Gastrocnemius medialis (tissue), 4 donors: Measurements from ENCODE around the gene HACL1. TPM values are rescaled to one million over a fixed set of nuclear protein-coding genes. Genes with fewer than 3 reads are reported as not detected.

Experiments used
- ATAC-seq, 2 donors: fragments of 150-250 bp; one replicate each; pipeline ENCODE4 v1.9.1; 2016
- DNase-seq, 2 donors: peaks; one replicate each; pipeline ENCODE4 v3.0.0-alpha.2; 2019
- H3K27ac ChIP-seq, 4 donors: fragments of 200-600 bp; sonication (generic); 1 replicate in 1 of 4; 2 replicates in 3 of 4; pipeline ENCODE4 v1.5.1; 2016 to 2018; ENCODE audit warnings: mild to moderate bottlenecking in 2 of 4, moderate library complexity in 1 of 4
- H3K27me3 ChIP-seq, 3 donors: fragments of 200-600 bp; sonication (generic) in 2 of 3; 1 replicate in 1 of 3; 2 replicates in 2 of 3; pipeline versions ENCODE4 v1.5.1 to v1.6.0; 2016 to 2019; ENCODE audit warnings: mild to moderate bottlenecking in 1 of 3, moderate library complexity in 1 of 3
- H3K36me3 ChIP-seq, 2 donors: fragments of 200-600 bp; sonication (generic) in 1 of 2; one replicate each; pipeline ENCODE4 v1.5.1; 2017 to 2018
- H3K4me1 ChIP-seq, 2 donors: fragments of 200-600 bp; sonication (generic) in 1 of 2; one replicate each; pipeline ENCODE4 v1.5.1; 2016 to 2017; ENCODE audit warnings: mild to moderate bottlenecking in 2 of 2
- H3K4me3 ChIP-seq, 4 donors: fragments of 200-600 bp; sonication (generic) in 3 of 4; 1 replicate in 1 of 4; 2 replicates in 3 of 4; pipeline ENCODE4 v1.5.1; 2016 to 2019; ENCODE audit warnings: mild to moderate bottlenecking in 2 of 4
- H3K9me3 ChIP-seq, 3 donors: fragments of 200-600 bp; sonication (generic) in 2 of 3; 1 replicate in 1 of 3; 2 replicates in 2 of 3; pipeline ENCODE4 v1.5.1; 2016 to 2019
- POLR2A ChIP-seq, 2 donors: fragments of 450-650 bp; IDR thresholded peaks; one replicate each; pipeline ENCODE4 v1.6.1; 2017; ENCODE audit warnings: antibody characterized with exemption in 2 of 2, mild to moderate bottlenecking in 2 of 2, moderate library complexity in 2 of 2
- in situ Hi-C, 4 donors: fragments of 200-750 bp; cut with MboI; loops; one replicate each; pipeline versions ENCODE4 v1.15.0 to v1.8.0; 2017; ENCODE audit warnings: low sequenced_read_pairs in 4 of 4
- intact Hi-C: fragments of 100-400 bp; cut with DNase I; formaldehyde crosslinking; loops from one replicate; pipeline ENCODE4 v1.15.1; 2023; ENCODE audit warnings: low total_unique reads
- total RNA-seq, 4 donors: library from RNA; depleted of rRNA; stranded (reverse); fragments of >200 nt; gene quantifications; one replicate each; pipeline versions ENCODE4 v1.1.0 to v1.2.3, GENCODE V29; 2016
- TF ChIP-seq, protein P1 (sequence below), 5 experiments: fragments of 450-650 bp in 3 of 5; fragments of 200-600 bp in 2 of 5; sonication (generic) in 2 of 5; IDR thresholded peaks in 4 of 5; conservative IDR thresholded peaks in 1 of 5; 1 replicate in 4 of 5; 2 replicates in 1 of 5; pipeline ENCODE4 v1.5.1; 2016 to 2019; ENCODE audit warnings: antibody characterized with exemption in 5 of 5, mild to moderate bottlenecking in 3 of 5, moderate library complexity in 3 of 5

HACL1 gene
- total RNA-seq, 4 donors from 2014 or later = 23.5 to 27.1 (median 24.5) TPM

DNA sequence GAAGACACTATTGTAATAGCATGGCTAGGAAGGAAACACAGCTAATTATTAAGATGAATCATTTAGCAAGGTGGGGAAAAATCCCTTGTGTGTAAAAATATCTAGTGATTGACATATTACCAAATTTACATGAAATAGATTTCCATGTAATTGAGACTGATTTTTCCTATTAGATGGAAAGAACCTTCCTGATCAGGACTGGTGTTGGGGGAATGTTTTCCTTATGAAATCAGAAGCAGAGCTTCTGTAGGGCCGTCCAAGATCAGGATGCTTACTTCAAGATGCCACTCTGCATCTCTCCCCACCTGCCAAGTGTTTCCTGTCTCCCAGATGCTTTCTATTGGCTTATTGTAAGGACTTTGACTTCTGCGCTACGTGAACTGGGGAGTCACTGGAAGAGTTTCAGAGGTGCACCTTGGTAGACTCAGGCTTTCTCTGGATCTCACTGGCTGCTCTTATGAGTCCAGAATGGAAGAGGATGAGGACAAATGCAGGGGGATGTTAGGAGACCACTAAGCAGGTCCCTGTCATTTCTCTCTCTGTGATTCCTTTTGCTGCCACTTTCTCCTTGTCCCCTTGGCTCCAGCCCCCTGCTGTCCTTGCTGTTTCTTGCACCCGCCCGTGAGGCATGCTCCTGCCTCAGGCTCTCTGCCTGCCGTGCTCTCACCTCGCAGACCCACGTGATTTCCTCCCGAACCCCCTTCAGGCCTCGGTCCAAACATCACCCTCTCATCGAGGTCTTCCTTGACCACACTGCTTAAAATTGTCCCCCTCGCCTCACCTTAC is 30.2 kb upstream of the HACL1 start:
- in situ Hi-C loops (loop anchor here (5.0 to 25.0 kb wide), 4 partner anchors 181 to 613 kb away; no protein-coding TSS in a partner anchor), intact Hi-C loops (loop anchor here (2.0 to 10.0 kb wide), 4 partner anchors 231 to 617 kb away; no protein-coding TSS in a partner anchor)

DNA sequence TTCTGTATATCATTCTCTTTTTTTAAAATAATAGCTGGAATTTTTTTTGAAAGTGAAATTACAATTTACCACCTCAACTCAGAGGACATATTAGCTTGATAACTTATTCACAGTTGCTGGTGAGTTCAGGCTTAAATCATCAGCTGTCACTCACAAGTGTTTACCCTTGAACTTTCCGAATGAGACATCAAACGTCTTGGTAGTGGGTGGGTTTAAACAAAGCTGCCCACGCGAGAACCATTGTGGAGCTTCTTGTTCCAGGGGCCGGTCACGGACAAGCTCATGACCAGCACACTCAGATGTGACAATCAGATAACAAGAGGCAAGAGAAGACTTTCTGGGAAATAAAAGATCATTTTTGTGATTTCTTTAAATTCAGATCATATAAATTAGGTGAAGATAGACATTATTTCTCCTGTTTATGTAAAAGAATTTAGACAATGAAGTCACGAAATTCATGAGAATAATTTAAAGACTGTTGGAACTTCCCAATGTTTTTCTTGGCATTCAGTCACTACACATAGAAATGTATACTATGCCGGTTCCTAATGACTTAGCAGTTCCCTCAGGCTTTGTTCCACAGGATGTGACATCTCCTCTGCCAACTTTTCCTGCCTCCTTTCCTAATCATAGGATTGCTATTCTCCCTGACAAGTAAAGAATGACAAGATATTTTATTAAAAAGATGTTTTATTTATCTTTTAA is 29.4 kb upstream of the HACL1 start:
- peak overlapping the region; percentile 24 to 50 (median 37) for H3K4me3 ChIP-seq
- DNase-seq (no peak), ATAC-seq (peak; percentile 33 to 47)
- intact Hi-C loops = loop anchor here (1.0 to 10.0 kb wide), 5 partner anchors 182 to 618 kb away; no protein-coding TSS in a partner anchor
- H3K27ac ChIP-seq = peak overlapping the region; percentile 77 to 90 (median 84)
- in situ Hi-C loops = loop anchor here (5.0 to 25.0 kb wide), 4 partner anchors 182 to 614 kb away; no protein-coding TSS in a partner anchor
- no peaks in the 10 kb centered on the region for H3K36me3 ChIP-seq
- no peaks in the 10 kb centered on the region for H3K27me3 ChIP-seq
- TF ChIP-seq, protein P1, sequence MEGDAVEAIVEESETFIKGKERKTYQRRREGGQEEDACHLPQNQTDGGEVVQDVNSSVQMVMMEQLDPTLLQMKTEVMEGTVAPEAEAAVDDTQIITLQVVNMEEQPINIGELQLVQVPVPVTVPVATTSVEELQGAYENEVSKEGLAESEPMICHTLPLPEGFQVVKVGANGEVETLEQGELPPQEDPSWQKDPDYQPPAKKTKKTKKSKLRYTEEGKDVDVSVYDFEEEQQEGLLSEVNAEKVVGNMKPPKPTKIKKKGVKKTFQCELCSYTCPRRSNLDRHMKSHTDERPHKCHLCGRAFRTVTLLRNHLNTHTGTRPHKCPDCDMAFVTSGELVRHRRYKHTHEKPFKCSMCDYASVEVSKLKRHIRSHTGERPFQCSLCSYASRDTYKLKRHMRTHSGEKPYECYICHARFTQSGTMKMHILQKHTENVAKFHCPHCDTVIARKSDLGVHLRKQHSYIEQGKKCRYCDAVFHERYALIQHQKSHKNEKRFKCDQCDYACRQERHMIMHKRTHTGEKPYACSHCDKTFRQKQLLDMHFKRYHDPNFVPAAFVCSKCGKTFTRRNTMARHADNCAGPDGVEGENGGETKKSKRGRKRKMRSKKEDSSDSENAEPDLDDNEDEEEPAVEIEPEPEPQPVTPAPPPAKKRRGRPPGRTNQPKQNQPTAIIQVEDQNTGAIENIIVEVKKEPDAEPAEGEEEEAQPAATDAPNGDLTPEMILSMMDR (IDR thresholded peaks at IDR 0.05 in 4 of 5, conservative IDR thresholded peaks at IDR 0.05 in 1 of 5) = no peak
- TF ChIP-seq POLR2A (IDR thresholded peaks at IDR 0.05) = no peak
- peaks cover 32 to 35% of the 10 kb centered on the region in 2 donors for H3K4me1 ChIP-seq
- H3K9me3 ChIP-seq = no peaks in the 10 kb centered on the region

More for the DNA sequence above, 30.2 kb upstream of the HACL1 start:
- Histone ChIP-seq H3K9me3 (no peaks in the 10 kb centered on the region), H3K27ac (peak overlapping the region; percentile 77 to 90 (median 84)), H3K27me3 (no peaks in the 10 kb centered on the region), H3K36me3 (no peaks in the 10 kb centered on the region), H3K4me1 (peaks cover 39 to 42% of the 10 kb centered on the region in 2 donors), H3K4me3 (no peak overlapping the region)
- DNase-seq = no peak
- ATAC-seq = no peak
- TF ChIP-seq, protein P1 (IDR thresholded peaks at IDR 0.05 in 4 of 5, conservative IDR thresholded peaks at IDR 0.05 in 1 of 5) = no peak
- no peak for TF ChIP-seq POLR2A (IDR thresholded peaks at IDR 0.05)

DNA sequence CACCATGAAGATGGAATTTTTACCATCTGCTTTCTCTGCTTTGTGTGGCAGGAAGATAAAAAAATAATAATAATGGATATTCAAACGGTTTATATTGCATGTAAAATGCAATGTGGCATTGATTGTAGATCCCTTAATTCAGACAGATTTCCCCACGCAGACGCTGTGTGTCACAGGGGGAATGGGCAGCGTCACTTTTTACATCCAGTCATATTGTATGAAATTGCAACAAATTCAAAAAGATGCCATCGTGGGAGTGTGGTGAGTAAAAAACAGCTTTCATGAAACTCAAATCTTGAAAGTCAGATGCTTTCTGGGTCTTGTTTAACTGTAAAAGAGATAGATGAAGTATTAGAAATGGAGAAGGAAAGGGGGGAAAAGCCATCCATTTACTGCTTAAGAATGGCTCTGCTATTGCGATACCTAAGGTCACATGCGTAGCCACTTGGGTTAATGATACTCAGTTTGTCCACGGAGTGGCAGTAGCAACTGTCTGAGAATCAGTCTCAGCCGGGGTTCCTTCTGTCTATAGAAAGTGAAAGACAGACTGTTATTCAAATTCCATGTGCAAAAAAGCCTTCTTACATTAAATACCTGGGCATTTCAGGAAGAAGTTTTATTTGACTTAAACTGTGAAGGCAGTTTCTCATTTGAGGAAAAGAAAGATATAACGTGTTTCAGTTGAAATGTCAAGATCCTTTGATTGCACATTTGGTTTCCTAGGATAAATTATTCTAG is 28.7 kb upstream of the HACL1 start:
- peak overlapping the region; percentile 77 to 90 (median 84) for H3K27ac ChIP-seq
- no peaks in the 10 kb centered on the region for H3K36me3 ChIP-seq
- peak overlapping the region; percentile 24 to 50 (median 37) for H3K4me3 ChIP-seq
- ATAC-seq (peak; percentile 91 to 93), DNase-seq (peak; percentile 69 to 76)
- in situ Hi-C loops (loop anchor here (5.0 to 25.0 kb wide), 4 partner anchors 182 to 615 kb away; no protein-coding TSS in a partner anchor), intact Hi-C loops (loop anchor here (1.0 to 10.0 kb wide), 5 partner anchors 182 to 619 kb away; no protein-coding TSS in a partner anchor)
- H3K27me3 ChIP-seq = no peaks in the 10 kb centered on the region
- H3K4me1 ChIP-seq = peaks cover 25 to 27% of the 10 kb centered on the region in 2 donors
- H3K9me3 ChIP-seq = no peaks in the 10 kb centered on the region
- TF ChIP-seq, protein P1 (IDR thresholded peaks at IDR 0.05 in 4 of 5, conservative IDR thresholded peaks at IDR 0.05 in 1 of 5) = peak; percentile 77 to 85 (median 78)
- TF ChIP-seq POLR2A (IDR thresholded peaks at IDR 0.05) = no peak

DNA sequence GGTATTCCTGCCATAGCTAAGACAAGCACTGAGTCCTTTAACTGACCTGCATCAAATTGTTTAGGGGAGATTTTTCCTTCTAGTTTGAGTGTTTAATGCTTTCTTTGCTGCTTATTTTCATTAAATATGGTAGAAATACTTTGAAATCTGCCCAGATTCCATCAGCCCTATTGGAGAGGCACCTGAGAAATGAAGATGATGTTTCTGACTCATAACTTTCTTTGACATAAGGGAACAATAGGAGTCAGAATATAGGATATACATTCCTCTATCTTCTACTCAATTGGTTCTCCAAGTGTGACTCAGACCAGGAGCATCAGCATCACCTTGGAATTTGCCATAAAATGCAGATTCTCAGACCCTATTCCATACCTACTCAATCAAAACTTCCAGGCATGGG is 27.6 kb upstream of the HACL1 start:
- Histone ChIP-seq H3K4me1 (peaks cover 14 to 16% of the 10 kb centered on the region in 2 donors), H3K36me3 (no peaks in the 10 kb centered on the region), H3K27ac (no peak overlapping the region), H3K9me3 (no peaks in the 10 kb centered on the region), H3K27me3 (no peaks in the 10 kb centered on the region), H3K4me3 (no peak overlapping the region)
- ATAC-seq (no peak), DNase-seq (no peak)
- TF ChIP-seq, protein P1 (IDR thresholded peaks at IDR 0.05 in 4 of 5, conservative IDR thresholded peaks at IDR 0.05 in 1 of 5) = no peak
- TF ChIP-seq POLR2A (IDR thresholded peaks at IDR 0.05) = no peak
- intact Hi-C loops (no loop called here), in situ Hi-C loops (loop anchor here (5.0 to 25.0 kb wide), 3 partner anchors 183 to 608 kb away; no protein-coding TSS in a partner anchor)
